Hepatocyte (in vitro differentiated cells): Measurements from ENCODE around the gene TRIM14. TPM values are rescaled to one million over a fixed set of nuclear protein-coding genes. Genes with fewer than 3 reads are reported as not detected.

Source experiments
- DNase-seq: peaks from one replicate; pipeline ENCODE4 v3.0.0-alpha.2; 2016; ENCODE audit warnings: low spot score
- H2AFZ ChIP-seq: fragments of 200-600 bp; sonication (generic); 2 replicates; pipeline ENCODE4 v1.6.0; 2016; ENCODE audit warnings: antibody characterized with exemption, mild to moderate bottlenecking
- H3K27ac ChIP-seq: fragments of 200-600 bp; sonication (generic); 2 replicates; pipeline ENCODE4 v1.5.1; 2016; ENCODE audit warnings: mild to moderate bottlenecking
- H3K27me3 ChIP-seq: fragments of 200-600 bp; sonication (generic); 2 replicates; pipeline ENCODE4 v1.6.1; 2016
- H3K36me3 ChIP-seq: fragments of 200-600 bp; sonication (generic); replicated peaks from 2 replicates; pipeline ENCODE4 v1.5.1; 2016; ENCODE audit warnings: low read depth; ENCODE audit not compliant: insufficient read depth
- H3K4me1 ChIP-seq: fragments of 200-600 bp; sonication (generic); 2 replicates; pipeline ENCODE4 v1.5.1; 2016; ENCODE audit warnings: mild to moderate bottlenecking, moderate library complexity; ENCODE audit not compliant: insufficient read depth
- H3K4me2 ChIP-seq: fragments of 200-600 bp; sonication (generic); 2 replicates; pipeline ENCODE4 v1.6.0; 2016
- H3K4me3 ChIP-seq: fragments of 200-600 bp; sonication (generic); 2 replicates; pipeline ENCODE4 v1.5.1; 2016; ENCODE audit warnings: mild to moderate bottlenecking
- H3K79me2 ChIP-seq: fragments of 200-600 bp; sonication (generic); 2 replicates; pipeline ENCODE4 v1.6.0; 2017; ENCODE audit warnings: mild to moderate bottlenecking
- H3K9me2 ChIP-seq: fragments of 200-600 bp; sonication (generic); replicated peaks from 2 replicates; pipeline ENCODE4 v1.6.0; 2017; ENCODE audit warnings: mild to moderate bottlenecking; ENCODE audit not compliant: insufficient read depth
- H3K9me3 ChIP-seq: fragments of 200-600 bp; sonication (generic); 2 replicates; pipeline ENCODE4 v1.5.1; 2016; ENCODE audit warnings: low read depth, mild to moderate bottlenecking
- H4K20me1 ChIP-seq: fragments of 200-600 bp; sonication (generic); 2 replicates; pipeline ENCODE4 v1.6.0; 2016; ENCODE audit warnings: mild to moderate bottlenecking; ENCODE audit not compliant: insufficient read depth, poor library complexity, severe bottlenecking
- EZH2 ChIP-seq: fragments of 200-600 bp; sonication (generic); IDR thresholded peaks from 2 replicates; pipeline ENCODE4 v1.6.1; 2016; ENCODE audit warnings: antibody characterized with exemption, mild to moderate bottlenecking, borderline replicate concordance
- EZH2phosphoT487 ChIP-seq: fragments of 200-600 bp; sonication (generic); IDR thresholded peaks from one replicate; pipeline ENCODE4 v1.6.1; 2018; ENCODE audit warnings: antibody characterized with exemption, mild to moderate bottlenecking, low read depth, moderate library complexity; ENCODE audit not compliant: unreplicated experiment, severe bottlenecking
- WGBS: methylation state at CpG from one replicate; pipeline ENCODE4 v1.1.6; 2016; ENCODE audit warnings: low lambda C conversion rate; ENCODE audit errors: missing lambda C conversion rate; 5-methylcytosine and 5-hydroxymethylcytosine counted together
- polyA plus RNA-seq: library from polyadenylated mRNA; unstranded; fragments of >200 nt; fragmentation: Nextera tagmentation; extraction: Ambion mirVana; gene quantifications from 2 replicates; pipeline ENCODE4 v1.2.1, GENCODE V29; 2016
- total RNA-seq: library from RNA; depleted of rRNA; stranded (reverse); fragments of >200 nt; gene quantifications from 2 replicates; pipeline ENCODE4 v1.2.3, GENCODE V29; 2014
- TF ChIP-seq, protein P1 (sequence below): fragments of 200-600 bp; sonication (generic); IDR thresholded peaks from 2 replicates; pipeline ENCODE4 v1.5.1; 2016; ENCODE audit warnings: antibody characterized with exemption, mild to moderate bottlenecking; ENCODE audit not compliant: poor library complexity

TRIM14 gene
- total and polyA plus RNA-seq, 2 experiments from 2014 or later, result 8.1 to 10.0 TPM

DNA sequence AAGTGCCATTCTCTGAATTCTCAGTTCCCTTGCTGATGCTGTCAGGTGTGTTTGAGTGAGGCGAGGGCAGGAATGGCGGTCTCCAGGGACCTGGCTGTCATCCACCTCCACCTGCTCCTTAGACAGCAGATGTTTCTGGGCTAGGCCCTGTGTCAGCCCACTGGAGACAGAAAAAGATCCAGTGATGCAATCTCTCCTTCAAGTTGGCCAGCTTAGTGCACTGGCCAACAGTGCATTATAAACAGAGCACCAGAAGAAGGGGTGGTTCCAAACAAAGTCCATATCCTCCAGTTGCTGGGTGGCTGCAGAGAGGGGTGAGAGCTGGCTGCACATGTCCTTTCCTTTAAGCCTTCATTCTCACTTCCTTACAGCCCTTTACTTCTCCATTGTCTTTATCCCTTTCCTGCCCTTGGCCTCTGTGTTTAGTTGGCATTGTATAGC lies 35.9 kb downstream of the TRIM14 start:
- Histone ChIP-seq H4K20me1 (no peaks in the 10 kb centered on the region), H3K4me3 (no peak overlapping the region), H3K36me3 (no peaks in the 10 kb centered on the region), H3K27ac (no peak overlapping the region), H3K4me1 (no peaks in the 10 kb centered on the region), H3K27me3 (no peaks in the 10 kb centered on the region), H3K9me3 (no peaks in the 10 kb centered on the region), H2AFZ (no peak overlapping the region), H3K9me2 (no peaks in the 10 kb centered on the region), H3K79me2 (no peaks in the 10 kb centered on the region), H3K4me2 (no peak overlapping the region)
- TF ChIP-seq, protein P1, sequence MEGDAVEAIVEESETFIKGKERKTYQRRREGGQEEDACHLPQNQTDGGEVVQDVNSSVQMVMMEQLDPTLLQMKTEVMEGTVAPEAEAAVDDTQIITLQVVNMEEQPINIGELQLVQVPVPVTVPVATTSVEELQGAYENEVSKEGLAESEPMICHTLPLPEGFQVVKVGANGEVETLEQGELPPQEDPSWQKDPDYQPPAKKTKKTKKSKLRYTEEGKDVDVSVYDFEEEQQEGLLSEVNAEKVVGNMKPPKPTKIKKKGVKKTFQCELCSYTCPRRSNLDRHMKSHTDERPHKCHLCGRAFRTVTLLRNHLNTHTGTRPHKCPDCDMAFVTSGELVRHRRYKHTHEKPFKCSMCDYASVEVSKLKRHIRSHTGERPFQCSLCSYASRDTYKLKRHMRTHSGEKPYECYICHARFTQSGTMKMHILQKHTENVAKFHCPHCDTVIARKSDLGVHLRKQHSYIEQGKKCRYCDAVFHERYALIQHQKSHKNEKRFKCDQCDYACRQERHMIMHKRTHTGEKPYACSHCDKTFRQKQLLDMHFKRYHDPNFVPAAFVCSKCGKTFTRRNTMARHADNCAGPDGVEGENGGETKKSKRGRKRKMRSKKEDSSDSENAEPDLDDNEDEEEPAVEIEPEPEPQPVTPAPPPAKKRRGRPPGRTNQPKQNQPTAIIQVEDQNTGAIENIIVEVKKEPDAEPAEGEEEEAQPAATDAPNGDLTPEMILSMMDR, result no peak
- TF ChIP-seq EZH2, result no peak
- no peak for TF ChIP-seq EZH2phosphoT487
- 97% methylated on average over 2 of the region's 2 CpGs for WGBS
- peak; percentile 23 for DNase-seq

DNA sequence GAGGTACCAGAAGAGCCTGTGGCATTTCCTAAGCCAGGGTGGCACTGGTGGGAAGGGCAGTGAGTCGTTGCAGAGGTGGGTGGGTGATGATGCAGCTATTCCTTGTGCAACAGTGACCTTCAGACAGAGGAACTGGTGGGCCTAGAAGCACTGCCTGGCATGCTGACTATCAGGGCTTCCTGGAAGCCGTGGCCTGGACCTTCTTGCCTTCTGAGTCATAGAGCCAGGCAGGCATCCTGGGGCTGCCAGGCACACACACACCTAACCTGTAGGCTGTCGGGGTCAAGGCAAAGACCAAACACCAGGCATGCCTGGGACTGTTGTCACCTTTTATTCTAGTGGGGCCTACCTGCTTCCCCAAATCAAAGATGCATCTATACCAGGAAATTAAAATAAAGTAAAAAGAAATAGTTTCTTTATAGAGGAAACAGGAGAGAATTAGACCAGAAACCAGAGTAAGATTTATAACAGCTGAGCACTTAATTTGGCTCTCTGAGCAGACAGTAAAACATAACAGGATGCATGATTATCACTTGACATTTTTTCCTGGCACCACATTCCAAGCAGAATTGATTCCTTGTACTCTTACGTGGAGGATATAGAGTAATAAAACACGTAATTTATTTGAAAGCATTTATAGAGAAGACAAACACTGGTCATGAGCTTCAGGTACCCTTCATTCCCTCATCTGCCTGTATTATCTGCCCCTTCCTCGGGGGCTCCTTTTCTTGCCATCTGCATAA lies 37.4 kb downstream of the TRIM14 start:
- peak; percentile 37 for DNase-seq
- peaks cover 7% of the 10 kb centered on the region for H3K79me2 ChIP-seq
- no peak overlapping the region for H2AFZ ChIP-seq
- no peaks in the 10 kb centered on the region for H3K9me2 ChIP-seq
- H3K27ac ChIP-seq, result no peak overlapping the region
- H3K4me1 ChIP-seq, result no peaks in the 10 kb centered on the region
- H3K36me3 ChIP-seq, result no peaks in the 10 kb centered on the region
- 90% methylated on average over 6 of the region's 6 CpGs for WGBS
- no peaks in the 10 kb centered on the region for H4K20me1 ChIP-seq
- TF ChIP-seq, protein P1, result no peak
- H3K9me3 ChIP-seq, result no peaks in the 10 kb centered on the region
- no peak overlapping the region for H3K4me2 ChIP-seq
- no peak overlapping the region for H3K4me3 ChIP-seq
- H3K27me3 ChIP-seq, result no peaks in the 10 kb centered on the region

DNA sequence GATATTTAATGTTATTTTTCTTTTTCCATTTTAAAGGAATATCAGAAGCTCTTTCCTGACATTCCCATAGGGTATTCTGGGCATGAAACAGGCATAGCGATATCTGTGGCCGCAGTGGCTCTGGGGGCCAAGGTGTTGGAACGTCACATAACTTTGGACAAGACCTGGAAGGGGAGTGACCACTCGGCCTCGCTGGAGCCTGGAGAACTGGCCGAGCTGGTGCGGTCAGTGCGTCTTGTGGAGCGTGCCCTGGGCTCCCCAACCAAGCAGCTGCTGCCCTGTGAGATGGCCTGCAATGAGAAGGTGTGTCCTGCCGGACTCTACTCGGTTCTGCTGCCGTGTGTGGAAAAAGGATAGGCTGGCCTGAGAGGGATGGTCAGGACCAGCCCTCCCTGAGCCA lies 38.2 kb downstream of the TRIM14 start:
- no peak for DNase-seq
- no peaks in the 10 kb centered on the region for H4K20me1 ChIP-seq

More for the DNA sequence above, 38.2 kb downstream of the TRIM14 start:
- Histone ChIP-seq H3K27ac (no peak overlapping the region), H3K4me1 (no peaks in the 10 kb centered on the region), H3K9me2 (no peaks in the 10 kb centered on the region), H2AFZ (no peak overlapping the region), H3K27me3 (no peaks in the 10 kb centered on the region), H3K9me3 (no peaks in the 10 kb centered on the region), H3K36me3 (no peaks in the 10 kb centered on the region), H3K4me3 (no peak overlapping the region), H3K4me2 (no peak overlapping the region), H3K79me2 (peaks cover 14% of the 10 kb centered on the region)
- 96% methylated on average over 12 of the region's 12 CpGs for WGBS
- TF ChIP-seq EZH2phosphoT487 (no peak), EZH2 (no peak)
- TF ChIP-seq, protein P1, result no peak
